Endothelial cell of umbilical vein (primary cell): ENCODE measurements around the gene EDARADD. TPM values are rescaled to one million over a fixed set of nuclear protein-coding genes. Genes with fewer than 3 reads are reported as not detected.

ENCODE experiments used
- BruUV-seq: library from RNA; stranded (reverse); fragments of 400-500 nt; replicated peaks from 2 replicates; lab custom pipeline; 2021; lab: Mats Ljungman, UMichigan
- CTCF ChIA-PET: fragments of 300-600, 350-600 bp; sonication (Branson Sonifier 250); formaldehyde crosslinking; loops from one replicate; lab custom pipeline; 2021; ENCODE audit warnings: antibody characterized with exemption, inconsistent platforms; lab: Charles Lee
- POLR2A ChIA-PET: fragments of 300-600, 350-600 bp; sonication (Branson Sonifier 250); formaldehyde crosslinking; loops from one replicate; lab custom pipeline; 2021; ENCODE audit warnings: antibody characterized with exemption, inconsistent platforms; lab: Charles Lee
- DNase-seq: peaks from one replicate; pipeline ENCODE4 v3.0.0-alpha.2; 2011; ENCODE audit warnings: low read depth, low spot score
- FAIRE-seq: peaks from 2 replicates; lab custom pipeline; 2011; peaks lifted over from hg19 to GRCh38; lab: Jason Lieb, UNC
- H2AFZ ChIP-seq: 2 replicates; pipeline ENCODE4 v1.6.0; 2012; ENCODE audit warnings: low read depth, low read length, control low read depth, inconsistent platforms
- H3K27ac ChIP-seq: 2 replicates; pipeline ENCODE4 v1.5.1; 2011; ENCODE audit warnings: low read depth, mild to moderate bottlenecking, control low read depth, low read length, moderate library complexity; ENCODE audit not compliant: insufficient read depth
- H3K27me3 ChIP-seq, 2 experiments: 2 replicates each; pipeline versions ENCODE4 v1.6.0 to v1.6.1; 2011; ENCODE audit warnings: low read length in 2 of 2, mixed read lengths in 1 of 2; ENCODE audit not compliant: control insufficient read depth in 2 of 2, insufficient read depth in 2 of 2
- H3K36me3 ChIP-seq, 2 experiments: 2 replicates in 1 of 2; 3 replicates in 1 of 2; pipeline ENCODE4 v1.5.1; 2011; ENCODE audit warnings: low read length in 2 of 2, mild to moderate bottlenecking in 1 of 2, moderate library complexity in 1 of 2; ENCODE audit not compliant: control insufficient read depth in 2 of 2, insufficient read depth in 2 of 2; ENCODE audit errors: extremely low read depth in 1 of 2
- H3K4me1 ChIP-seq: 3 replicates; pipeline ENCODE4 v1.5.1; 2011; ENCODE audit warnings: mild to moderate bottlenecking, low read length; ENCODE audit not compliant: control insufficient read depth, insufficient read depth; ENCODE audit errors: extremely low read depth
- H3K4me2 ChIP-seq: 2 replicates; pipeline ENCODE4 v1.6.1; 2011; ENCODE audit warnings: low read length, control low read depth, mixed read lengths; ENCODE audit not compliant: insufficient read depth
- H3K4me3 ChIP-seq, 3 experiments: fragments of 200-600 bp in 1 of 3; sonication (generic), shearing (Covaris generic) in 1 of 3; replicated peaks in 1 of 3; 2 replicates each; pipeline ENCODE4 v1.5.1; 2011 to 2016; ENCODE audit warnings: control low read depth in 3 of 3, low read length in 3 of 3, mild to moderate bottlenecking in 2 of 3, inconsistent platforms in 1 of 3, low read depth in 1 of 3, moderate library complexity in 1 of 3; ENCODE audit not compliant: insufficient read depth in 1 of 3
- H3K79me2 ChIP-seq: 2 replicates; pipeline ENCODE4 v1.6.0; 2012; ENCODE audit warnings: low read length, inconsistent platforms; ENCODE audit not compliant: control insufficient read depth, insufficient read depth
- H3K9ac ChIP-seq: replicated peaks from 2 replicates; pipeline ENCODE3; 2011; ENCODE audit warnings: low read length, control low read depth; ENCODE audit not compliant: insufficient read depth; ENCODE audit errors: extremely low read depth
- H3K9me1 ChIP-seq: replicated peaks from 3 replicates; pipeline ENCODE4 v1.6.0; 2011; ENCODE audit warnings: mild to moderate bottlenecking, low read length; ENCODE audit not compliant: control insufficient read depth, insufficient read depth; ENCODE audit errors: extremely low read depth
- H3K9me3 ChIP-seq: replicated peaks from 2 replicates; pipeline ENCODE4 v1.5.1; 2012; ENCODE audit warnings: low read length, inconsistent platforms; ENCODE audit not compliant: control insufficient read depth, insufficient read depth
- H4K20me1 ChIP-seq: replicated peaks from 2 replicates; pipeline ENCODE3; 2011; ENCODE audit warnings: mild to moderate bottlenecking, low read length; ENCODE audit not compliant: control insufficient read depth, insufficient read depth; ENCODE audit errors: extremely low read depth
- GATA2 ChIP-seq: IDR thresholded peaks from 2 replicates; pipeline ENCODE4 v1.7.0; 2011; ENCODE audit warnings: low read depth, mild to moderate bottlenecking, moderate library complexity, mixed read lengths, low read length; ENCODE audit not compliant: insufficient read length, insufficient read depth
- JUN ChIP-seq: IDR thresholded peaks from 2 replicates; pipeline ENCODE4 v1.6.1; 2011; ENCODE audit warnings: borderline replicate concordance, low read depth; ENCODE audit not compliant: insufficient read length, insufficient read depth
- POLR2AphosphoS5 ChIP-seq: IDR thresholded peaks from 2 replicates; pipeline ENCODE4 v1.6.1; 2012; ENCODE audit warnings: low read depth, mild to moderate bottlenecking, control low read depth, low read length, moderate library complexity; ENCODE audit not compliant: insufficient read depth
- dilution Hi-C: fragments of 300-500 bp; cut with MboI; formaldehyde crosslinking; loops from one replicate; pipeline ENCODE4 v1.15.0; 2019; ENCODE audit warnings: low sequenced_read_pairs; ENCODE audit not compliant: extremely low pct_ligation_motif_present
- intact Hi-C: fragments of 100-400 bp; cut with micrococcal nuclease; formaldehyde crosslinking; loops from one replicate; pipeline ENCODE4 v1.10.0; 2022
- polyA plus RNA-seq, 4 experiments: library from polyadenylated mRNA; depleted of rRNA in 3 of 4; stranded (reverse) in 3 of 4; unstranded in 1 of 4; fragments of >200 nt; gene quantifications; 2 replicates each; pipeline versions ENCODE4 v1.2.1 to v1.2.3, GENCODE V29; 2011 to 2012; ENCODE audit warnings: missing spikeins in 1 of 4
- total RNA-seq: library from RNA; stranded (reverse); gene quantifications from 2 replicates; pipeline ENCODE4 v1.2.3, GENCODE V29; 2021
- TF ChIP-seq, protein P1 (sequence below), 2 donors: IDR thresholded peaks; 1 replicate in 1 of 2; 2 replicates in 1 of 2; pipeline ENCODE4 v1.5.1; 2011; ENCODE audit warnings: low read length in 2 of 2, mild to moderate bottlenecking in 2 of 2, moderate library complexity in 2 of 2, control low read depth in 1 of 2, inconsistent platforms in 1 of 2, low read depth in 1 of 2; ENCODE audit not compliant: insufficient read depth in 1 of 2; ENCODE audit errors: extremely low read depth in 1 of 2
- TF ChIP-seq, protein P2 (sequence below): IDR thresholded peaks from 2 replicates; pipeline ENCODE4 v1.6.1; 2011; ENCODE audit not compliant: insufficient read depth, insufficient read length

Gene EDARADD
- total and polyA plus RNA-seq, 2 donors (not counting 3 experiments of a cell fraction or from before 2014, with no cell fraction given), result not detected

DNA sequence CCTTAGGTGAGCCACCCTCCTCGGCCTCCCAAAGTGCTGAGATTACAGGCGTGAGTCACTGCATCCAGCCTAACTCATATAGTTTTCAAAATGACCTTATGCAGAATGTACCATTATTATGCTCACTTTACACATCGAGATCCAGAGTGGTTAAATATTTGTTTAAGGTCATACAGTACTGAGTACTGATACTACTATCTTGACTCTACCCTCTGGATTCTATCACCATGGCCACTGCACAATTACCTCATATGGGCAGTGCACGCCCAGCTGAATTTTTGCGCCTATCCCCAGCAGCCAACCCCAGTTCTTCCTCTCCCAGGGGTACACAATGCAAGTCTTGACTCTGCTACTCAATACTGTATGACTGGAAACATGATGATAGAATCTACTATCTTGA lies 56.7 kb downstream of the EDARADD start:
- Histone ChIP-seq H3K27ac (no peak overlapping the region), H3K79me2 (no peaks in the 10 kb centered on the region), H3K4me1 (no peaks in the 10 kb centered on the region), H3K9me3 (no peaks in the 10 kb centered on the region), H3K9ac (no peak overlapping the region), H3K4me3 (no peak overlapping the region), H2AFZ (no peak overlapping the region), H3K36me3 (no peaks in the 10 kb centered on the region), H3K27me3 (no peaks in the 10 kb centered on the region), H3K4me2 (no peak overlapping the region), H4K20me1 (no peaks in the 10 kb centered on the region), H3K9me1 (no peaks in the 10 kb centered on the region)
- ChIA-PET CTCF (interaction anchor here (1.3 to 2.0 kb wide), 2 partner anchors 342 to 347 kb away, joined by 5 read pairs; no protein-coding TSS in a partner anchor), POLR2A (no interaction called here)
- dilution Hi-C loops (no loop called here), intact Hi-C loops (no loop called here)
- TF ChIP-seq POLR2AphosphoS5, result no peak
- TF ChIP-seq JUN, result no peak
- TF ChIP-seq GATA2, result no peak
- DNase-seq (no peak), FAIRE-seq (no peak)
- BruUV-seq, result no TSS peak

DNA sequence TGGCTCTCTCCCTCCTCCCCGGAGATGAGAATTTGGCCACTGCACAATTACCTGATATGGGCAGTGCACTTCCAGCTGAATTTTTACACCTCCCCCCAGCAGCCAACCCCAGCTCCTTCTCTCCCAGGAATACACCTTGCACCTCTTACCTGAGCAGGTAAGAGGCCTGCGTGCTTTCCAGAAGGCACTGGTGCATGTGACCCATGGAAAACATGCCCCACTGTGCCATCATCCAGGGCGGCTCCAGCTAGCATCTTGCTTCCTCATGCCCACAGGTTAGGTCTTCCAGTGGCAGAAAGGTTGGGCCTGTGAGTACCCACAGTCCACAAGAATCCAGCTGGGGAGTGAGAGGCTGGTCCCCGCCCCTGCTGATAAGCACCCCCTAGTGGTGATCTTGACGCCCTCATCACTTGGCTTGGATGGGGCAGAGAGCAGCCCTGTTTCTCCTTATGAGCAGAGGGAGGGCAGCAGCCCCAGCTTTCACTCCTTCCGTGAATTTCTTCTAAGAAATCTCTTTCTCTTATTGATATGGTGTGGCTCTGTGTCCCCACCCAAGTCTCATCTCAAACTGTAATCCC lies 57.8 kb downstream of the EDARADD start:
- no peak overlapping the region for H3K4me2 ChIP-seq
- H3K27ac ChIP-seq, result no peak overlapping the region
- no peaks in the 10 kb centered on the region for H3K9me3 ChIP-seq
- no peak overlapping the region for H3K4me3 ChIP-seq
- POLR2A ChIA-PET, result no interaction called here
- no peak overlapping the region for H3K9ac ChIP-seq
- DNase-seq (peak; percentile 7), FAIRE-seq (peak; percentile 26)
- BruUV-seq, result no TSS peak
- H3K27me3 ChIP-seq, result no peaks in the 10 kb centered on the region
- TF ChIP-seq, protein P1, sequence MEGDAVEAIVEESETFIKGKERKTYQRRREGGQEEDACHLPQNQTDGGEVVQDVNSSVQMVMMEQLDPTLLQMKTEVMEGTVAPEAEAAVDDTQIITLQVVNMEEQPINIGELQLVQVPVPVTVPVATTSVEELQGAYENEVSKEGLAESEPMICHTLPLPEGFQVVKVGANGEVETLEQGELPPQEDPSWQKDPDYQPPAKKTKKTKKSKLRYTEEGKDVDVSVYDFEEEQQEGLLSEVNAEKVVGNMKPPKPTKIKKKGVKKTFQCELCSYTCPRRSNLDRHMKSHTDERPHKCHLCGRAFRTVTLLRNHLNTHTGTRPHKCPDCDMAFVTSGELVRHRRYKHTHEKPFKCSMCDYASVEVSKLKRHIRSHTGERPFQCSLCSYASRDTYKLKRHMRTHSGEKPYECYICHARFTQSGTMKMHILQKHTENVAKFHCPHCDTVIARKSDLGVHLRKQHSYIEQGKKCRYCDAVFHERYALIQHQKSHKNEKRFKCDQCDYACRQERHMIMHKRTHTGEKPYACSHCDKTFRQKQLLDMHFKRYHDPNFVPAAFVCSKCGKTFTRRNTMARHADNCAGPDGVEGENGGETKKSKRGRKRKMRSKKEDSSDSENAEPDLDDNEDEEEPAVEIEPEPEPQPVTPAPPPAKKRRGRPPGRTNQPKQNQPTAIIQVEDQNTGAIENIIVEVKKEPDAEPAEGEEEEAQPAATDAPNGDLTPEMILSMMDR (IDR thresholded peaks at IDR 0.05; ENCODE audit: extremely low read depth in 1 of 2, insufficient read depth in 1 of 2, low read depth in 1 of 2, low read length in 2 of 2), result peak; percentile 36 to 64
- TF ChIP-seq, protein P2, sequence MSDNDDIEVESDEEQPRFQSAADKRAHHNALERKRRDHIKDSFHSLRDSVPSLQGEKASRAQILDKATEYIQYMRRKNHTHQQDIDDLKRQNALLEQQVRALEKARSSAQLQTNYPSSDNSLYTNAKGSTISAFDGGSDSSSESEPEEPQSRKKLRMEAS, result no peak
- no peaks in the 10 kb centered on the region for H3K9me1 ChIP-seq
- no peaks in the 10 kb centered on the region for H3K4me1 ChIP-seq
- H3K79me2 ChIP-seq, result no peaks in the 10 kb centered on the region
- H4K20me1 ChIP-seq, result no peaks in the 10 kb centered on the region
- CTCF ChIA-PET, result interaction anchor here (0.8 to 2.0 kb wide), 6 partner anchors 10 to 348 kb away, joined by 3 to 5 read pairs (median 4); no protein-coding TSS in a partner anchor
- H3K36me3 ChIP-seq, result no peaks in the 10 kb centered on the region
- intact Hi-C loops (loop anchor here (1.0 kb wide), 1 partner anchor 343 kb away; no protein-coding TSS in a partner anchor), dilution Hi-C loops (no loop called here)
- H2AFZ ChIP-seq, result no peak overlapping the region
